Activated CD8-positive, alpha-beta memory T cell treated with anti-CD3 and anti-CD28 coated beads, Interleukin-2, amount 50 U/mL, for 24 hours (primary cell): ENCODE data around the gene STARD7.
"Not testable (repeated sequence)": the region's sequence is repeated elsewhere in the genome, so short reads cannot be mapped to it uniquely, and the experiment has no call there.

Experiments
- DNase-seq: peaks from one replicate; pipeline ENCODE4 v3.0.0-alpha.2; 2020; ENCODE audit errors: extremely low read depth

STARD7 gene

DNA sequence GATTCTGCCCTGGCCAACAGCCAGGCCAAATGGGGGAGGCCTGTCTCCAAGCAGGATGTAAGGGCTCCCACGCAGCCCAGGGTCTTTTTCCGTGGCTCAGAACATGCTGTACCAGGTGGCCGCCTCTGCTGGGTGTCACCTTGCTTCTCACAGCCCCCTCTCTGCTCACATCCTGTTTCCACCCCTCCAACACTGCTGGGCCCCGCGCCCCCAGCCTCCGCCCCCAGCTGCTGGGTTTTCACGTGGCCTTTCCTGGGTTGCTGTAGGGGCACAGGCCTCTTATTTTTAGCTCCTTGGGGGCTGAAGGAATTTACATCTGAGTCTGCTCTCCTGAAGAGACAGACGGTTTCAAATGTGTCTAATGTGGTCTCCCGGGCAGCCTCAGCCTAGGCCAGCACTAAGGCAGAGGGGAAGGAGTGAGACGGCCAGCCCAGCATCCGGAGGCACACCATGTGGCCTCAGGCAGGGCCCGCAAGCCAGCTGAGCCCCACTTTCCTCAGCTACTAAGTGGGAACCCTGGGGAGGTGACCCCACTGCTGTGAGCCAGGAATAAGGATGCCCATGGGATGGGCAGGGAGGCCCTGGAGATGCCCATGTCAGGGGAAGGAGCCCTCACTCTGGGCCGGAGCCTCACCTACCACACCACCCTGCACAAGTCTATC, 44.7 kb downstream of the STARD7 start:
- peak; percentile 65 for DNase-seq

DNA sequence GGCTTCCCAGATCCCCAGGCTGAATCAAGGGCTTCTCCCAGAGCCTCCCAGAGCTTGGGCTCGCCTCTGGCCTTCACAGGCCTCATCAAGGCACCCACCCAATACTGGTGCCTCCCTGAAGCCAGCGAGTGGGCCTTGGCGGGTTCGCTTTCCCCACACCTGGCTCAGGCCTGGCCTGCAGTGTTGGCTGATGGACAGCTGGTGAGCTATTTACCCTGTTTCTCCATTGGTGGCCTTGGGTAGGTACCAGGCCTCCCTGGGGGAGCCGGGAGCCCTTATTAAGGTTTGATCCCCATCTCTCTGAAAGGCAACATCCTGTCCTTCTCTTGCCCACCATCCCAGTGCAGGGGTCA, 45.2 kb downstream of the STARD7 start:
- no peak for DNase-seq

- no peak for DNase-seq
Observed at GRCh38 chr2:96161898-96162297, 46.7 kb downstream of the STARD7 start.

GRCh38 chr2:96160366-96160765, 48.3 kb downstream of the STARD7 start:
- not testable (repeated sequence) for DNase-seq

DNA sequence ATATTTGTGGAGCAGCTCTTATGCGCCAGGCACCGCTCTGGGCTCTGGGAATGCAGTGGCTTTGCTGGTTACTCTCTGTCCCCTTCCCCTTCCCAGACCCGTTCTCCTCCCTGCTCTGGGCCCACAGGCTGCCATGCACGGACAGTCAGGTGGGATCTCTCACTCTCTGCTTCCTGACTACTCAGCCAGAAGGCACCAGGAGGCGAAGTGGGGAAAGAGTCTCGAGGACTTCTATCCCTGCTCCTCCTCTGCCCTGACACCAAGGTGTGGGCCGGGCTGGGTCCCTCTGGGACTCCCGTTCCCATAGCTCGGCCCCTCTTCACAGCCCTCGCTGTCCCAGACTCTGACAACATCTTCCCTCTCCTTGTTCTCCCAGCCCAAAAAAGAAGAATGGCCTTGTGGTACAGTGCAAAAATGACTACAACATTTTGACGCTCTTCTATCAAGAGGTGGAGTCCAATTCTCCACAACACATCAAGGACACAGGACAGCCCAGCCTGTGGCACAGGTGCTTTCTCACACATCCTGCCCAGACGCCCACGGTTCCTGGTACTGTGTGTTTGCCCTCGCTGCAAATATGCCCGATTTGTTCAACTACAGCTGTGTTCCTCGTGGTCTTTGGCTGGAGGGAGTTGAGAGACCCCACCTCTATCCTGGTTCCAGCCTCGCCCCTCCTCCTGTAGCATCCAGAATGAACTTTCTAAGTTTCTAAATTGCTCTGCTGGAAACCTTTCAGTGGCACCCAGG, 49.4 kb downstream of the STARD7 start:
- DNase-seq, result no peak

- DNase-seq, result no peak
Observed at GRCh38 chr2:96158554-96158940, 50.1 kb downstream of the STARD7 start.

DNA sequence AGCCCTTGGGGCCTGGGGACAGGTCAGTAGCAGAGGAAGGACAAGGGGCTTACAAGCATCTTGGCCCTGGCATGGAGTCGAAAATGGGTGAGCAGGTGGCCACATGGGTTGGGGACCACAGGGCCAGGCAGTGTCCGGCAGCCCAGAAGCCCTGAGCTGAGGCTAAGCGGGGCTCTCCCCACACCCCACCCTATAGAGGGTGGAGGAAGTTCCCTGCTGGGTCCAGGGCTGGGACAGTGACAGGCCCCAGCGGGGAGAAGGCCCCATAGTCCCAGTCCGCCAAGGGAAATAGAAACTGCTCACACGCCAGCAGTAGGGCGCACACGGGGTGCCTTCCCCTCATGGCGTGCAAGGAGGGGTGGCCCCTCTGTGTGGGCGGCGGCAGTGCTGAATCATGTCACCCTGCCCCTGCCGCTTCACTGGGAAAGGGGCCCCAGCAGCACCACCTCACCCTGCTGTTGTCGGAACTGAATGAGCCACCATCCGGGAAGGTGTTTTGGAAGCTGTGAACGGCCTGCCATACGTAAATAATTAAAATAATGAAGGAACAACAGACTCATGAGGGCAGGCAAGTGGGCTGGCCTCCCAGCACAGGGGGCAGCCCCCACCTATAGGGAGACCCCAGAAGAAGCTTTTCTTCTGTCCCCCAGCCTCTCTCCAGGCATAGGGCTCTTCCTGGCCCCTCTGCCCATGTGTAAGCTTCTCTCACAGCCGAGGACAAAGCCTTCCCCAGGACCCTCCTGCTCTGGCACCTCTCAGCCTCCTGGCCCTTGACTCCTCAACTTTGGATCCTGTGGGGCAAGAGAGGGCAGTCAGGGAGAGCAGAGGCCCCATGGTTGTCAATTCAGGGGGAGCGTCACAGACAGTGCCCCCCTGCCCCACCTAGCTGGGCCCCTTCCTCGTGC, 50.7 kb downstream of the STARD7 start:
- DNase-seq, result peak; percentile 93

DNA sequence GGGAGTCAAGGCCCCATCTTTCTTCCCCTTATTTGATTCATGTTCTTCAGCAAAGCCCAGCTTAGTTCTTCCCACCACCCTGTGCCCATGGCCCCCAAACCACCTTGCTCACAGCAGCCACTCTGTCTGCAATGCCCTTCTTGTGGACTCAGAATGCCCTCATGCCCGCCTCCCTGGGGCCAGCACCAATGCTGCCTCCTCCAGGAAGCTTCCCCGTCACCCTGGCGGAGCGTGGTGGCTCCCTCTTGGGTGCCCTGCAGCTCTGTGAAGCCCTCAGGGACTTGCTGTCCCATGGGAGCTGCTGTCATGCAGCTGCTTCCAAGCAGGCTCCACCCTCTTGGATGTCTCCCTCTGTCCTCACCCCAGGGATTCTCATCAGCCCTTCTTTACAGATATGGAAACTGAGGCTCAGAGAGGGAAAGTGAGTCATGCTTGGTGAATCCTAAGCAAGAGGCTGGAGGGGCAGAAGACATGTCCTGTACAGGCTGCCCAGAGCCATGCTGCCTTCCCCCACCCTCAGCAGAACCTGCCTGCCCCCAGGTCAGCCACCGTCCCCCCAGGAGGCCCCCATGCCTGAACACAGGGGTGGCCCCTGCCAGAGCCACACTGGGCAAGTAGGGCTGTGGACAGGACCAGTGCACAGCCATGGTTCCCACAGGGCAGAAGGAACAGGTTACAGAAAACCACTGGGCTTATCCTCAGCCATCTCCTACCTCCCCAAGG, 51.5 kb downstream of the STARD7 start:
- no peak for DNase-seq

DNA sequence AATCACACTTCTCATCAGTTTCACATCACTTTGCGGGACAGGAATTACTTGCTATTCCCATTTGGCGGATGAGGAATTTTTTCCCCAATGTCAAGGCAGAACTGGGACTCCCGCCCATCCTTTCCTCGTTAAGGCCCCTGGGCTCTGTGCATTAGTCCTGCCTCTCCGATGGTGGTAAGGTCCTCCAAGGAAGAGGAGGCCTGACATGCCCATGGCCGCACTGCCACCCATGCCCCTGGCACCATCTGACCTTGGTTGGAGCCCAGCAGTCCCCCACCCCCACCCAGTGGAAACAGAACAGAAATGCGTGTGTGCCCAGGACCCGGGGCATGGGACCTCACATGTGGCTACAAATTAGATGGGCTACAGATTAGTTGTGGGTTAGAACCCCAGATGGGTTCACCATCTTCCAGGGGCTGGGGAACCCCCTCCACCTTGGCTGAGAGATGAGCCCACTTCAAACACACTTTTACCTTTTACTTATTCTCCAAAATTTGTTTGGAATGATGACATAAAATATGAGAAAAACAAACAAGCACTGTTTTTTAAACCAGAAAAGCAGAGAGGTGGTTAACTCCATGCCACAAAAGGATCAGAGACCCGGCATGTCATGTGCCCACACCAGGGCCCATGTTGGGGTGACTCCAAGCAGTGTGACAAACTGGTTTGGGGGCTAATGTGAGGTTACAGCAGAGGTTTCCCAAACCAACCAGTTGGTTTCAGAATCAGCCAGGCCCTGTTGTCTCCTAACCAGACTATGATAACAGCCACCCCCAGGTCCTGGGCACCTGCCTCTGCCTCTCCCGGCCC, 52.4 kb downstream of the STARD7 start:
- DNase-seq, result no peak

DNA sequence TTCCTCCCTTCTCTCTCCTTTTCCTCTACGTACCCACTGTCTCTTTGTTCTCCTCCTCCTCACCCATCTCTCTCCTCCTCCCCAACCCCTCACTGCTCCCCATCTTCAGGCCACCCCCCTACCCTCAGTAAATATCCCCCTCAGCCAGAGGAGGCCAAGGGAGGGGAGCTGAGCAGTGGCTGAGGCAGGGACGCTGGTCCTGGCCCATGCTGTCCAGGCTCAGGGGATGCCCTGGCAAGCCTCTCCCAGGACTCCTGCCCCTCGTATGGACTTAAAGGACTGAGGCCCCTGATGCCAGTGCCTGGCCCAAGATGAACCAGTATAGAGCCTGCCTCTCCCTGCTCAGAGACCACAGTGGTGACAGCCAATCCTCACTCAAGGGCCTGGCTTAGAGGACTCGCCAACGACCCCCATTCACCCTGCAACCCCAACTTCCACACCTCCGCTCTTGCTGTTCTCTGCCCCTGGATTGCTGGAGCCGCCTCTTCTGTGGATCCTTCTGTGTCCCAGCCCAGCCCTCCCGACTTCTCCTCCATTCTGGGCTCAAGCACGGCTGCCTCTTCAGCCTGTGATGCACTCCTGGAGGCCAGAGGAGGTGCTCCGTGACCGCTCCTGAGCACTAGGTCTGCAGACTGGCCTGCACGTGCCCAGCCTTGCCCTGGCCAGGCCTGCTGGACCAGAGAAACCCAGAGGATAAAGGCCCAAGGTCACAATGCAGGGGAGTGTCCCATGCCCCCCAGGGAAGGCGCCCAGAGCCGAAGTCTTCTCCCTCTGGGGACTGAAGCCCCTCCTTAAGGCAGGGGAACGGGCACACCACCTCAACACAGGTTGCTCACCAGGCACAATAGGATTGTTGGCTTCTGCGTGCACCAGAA, 53.9 kb downstream of the STARD7 start:
- no peak for DNase-seq

GRCh38 chr2:96153991-96154431, 54.6 kb downstream of the STARD7 start:
- no peak for DNase-seq

DNA sequence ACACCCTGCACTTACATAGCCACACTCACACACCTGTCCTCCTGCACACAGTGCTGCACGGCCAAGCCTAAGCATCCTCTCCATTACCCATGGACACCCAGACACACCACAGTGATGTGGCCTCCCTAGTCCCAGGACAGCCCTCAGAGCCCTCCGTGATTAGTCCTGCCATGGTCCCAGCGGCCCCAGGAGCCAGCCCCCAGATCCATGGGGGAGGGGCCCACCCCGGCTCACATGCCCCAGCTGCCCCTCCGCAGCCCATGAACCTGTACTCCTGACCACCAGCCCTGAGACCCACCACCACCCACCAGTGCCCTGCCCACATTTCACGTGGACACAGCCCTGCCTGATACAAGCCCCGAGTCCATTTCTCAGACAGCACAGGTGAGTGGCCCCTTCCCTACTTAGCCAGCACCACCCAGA, 55.3 kb downstream of the STARD7 start:
- no peak for DNase-seq

DNA sequence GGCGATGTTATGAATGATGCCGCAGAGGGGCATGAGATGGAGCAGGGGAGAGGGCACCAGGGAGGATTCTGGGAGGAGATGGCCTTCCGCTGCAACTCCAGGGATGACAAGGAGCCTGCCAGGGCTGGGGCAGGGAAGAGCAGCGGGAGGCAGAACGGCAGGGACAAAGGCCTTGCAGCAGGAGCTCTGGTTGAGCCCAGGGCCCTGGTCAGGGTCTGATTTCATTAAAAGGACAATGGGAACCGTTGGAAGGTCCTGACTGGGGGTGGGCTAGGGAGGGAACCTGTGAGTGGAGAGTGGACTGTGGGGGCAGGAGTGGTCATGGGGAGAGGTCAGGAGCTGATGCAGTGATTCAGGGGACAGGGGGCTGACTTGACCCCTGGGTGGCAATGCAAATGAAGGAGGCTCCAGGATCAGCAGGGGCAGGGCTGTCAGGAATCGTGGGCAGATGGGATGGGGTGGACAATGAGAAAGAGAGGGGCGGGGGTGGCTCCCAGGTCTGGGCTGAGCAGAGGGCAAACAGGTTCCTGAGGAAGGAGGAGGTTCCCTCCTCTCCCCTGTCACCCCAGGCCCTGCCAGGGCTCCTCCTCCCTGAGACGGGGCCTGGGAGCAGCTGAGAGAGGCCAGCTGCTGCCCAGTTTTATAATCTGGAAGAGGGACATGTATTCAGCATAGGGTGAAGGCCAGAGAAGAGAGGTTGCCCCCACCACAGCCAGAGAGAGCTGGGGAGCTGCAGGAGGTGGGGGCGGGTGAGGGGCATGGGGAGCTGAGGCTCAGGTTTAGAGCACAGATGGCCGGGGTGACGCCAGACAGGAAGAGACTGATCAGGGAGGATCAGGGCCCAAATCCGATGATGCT, 56.1 kb downstream of the STARD7 start:
- no peak for DNase-seq

- no peak for DNase-seq
Observed at GRCh38 chr2:96151595-96152303, 56.9 kb downstream of the STARD7 start.

DNA sequence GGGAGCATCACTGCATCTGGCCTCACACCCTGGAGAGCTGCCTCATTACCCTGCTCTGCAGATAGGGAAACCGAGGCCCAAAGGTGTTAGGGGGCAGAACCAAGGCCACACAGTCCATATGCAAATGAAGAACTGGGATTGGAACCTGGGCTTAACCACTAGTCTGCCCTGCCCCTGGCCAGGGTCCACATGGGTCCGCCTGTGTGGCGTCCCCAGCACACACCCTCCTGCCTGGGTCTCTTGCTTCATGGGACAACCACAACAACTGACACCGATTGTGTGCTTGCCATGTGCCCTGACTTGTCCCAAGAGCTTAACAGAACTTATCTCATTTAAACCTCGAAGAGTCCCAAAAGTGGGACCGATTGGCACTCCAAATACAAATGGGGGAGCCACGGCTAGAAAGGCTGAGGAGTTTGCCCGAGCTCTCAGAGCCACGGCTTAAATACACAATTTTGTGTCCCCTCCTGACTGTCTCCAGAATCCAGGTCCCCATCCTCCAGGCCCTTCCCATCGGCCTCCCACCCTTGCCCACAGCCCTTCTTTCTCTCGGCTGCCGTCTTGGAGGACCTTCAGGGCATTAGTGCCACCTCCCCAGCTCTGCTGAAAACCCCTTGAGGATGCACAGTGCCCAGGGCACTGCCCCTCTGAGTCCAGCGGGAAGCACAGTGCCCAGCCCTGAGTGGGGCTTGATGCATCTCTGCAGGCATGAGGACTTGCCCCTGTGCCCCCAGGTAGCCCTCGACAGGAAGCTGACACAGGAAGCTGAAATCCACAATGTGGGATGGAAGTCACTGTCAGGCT, 57.6 kb downstream of the STARD7 start:
- DNase-seq, result no peak

DNA sequence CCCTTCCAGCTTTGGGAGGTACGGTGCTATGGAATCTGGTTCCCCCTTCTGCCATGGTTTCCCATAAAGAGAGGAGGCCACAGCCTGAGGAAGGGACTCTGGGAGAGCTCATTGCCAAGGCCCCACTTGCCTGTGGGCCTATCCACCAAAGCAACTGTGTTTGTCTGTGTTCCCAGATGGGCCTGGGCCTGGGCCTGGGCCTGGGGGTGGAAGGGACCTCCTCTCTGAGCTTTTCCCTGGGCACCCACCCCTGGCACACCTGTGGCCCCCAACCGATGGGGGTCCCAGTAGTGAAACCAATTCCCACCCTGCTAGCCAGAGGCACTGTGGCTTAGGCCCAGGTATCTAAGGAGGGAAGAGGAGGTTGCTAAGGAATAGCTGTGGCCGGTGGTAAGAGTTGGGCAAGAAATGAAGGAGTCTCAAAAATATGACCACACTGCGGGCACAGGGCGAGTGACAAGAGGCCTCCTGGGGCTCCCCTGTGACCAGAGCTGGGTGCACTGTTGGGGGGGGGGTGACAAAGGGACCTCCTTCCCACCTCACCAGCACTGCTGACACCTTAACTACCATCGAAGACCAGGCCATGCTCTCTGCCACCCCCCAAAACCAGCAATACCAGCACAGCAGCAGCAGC, 58.5 kb downstream of the STARD7 start:
- DNase-seq, result no peak
